KMS-11 (cell line): ENCODE measurements around the gene GPR153.

Experiments
- H2AFZ ChIP-seq: fragments of 200-600 bp; sonication (generic); 2 replicates; pipeline ENCODE4 v1.6.1; 2016; ENCODE audit warnings: antibody characterized with exemption, mixed run types, low read depth
- H3K27ac ChIP-seq: fragments of 200-600 bp; sonication (generic); 2 replicates; pipeline ENCODE4 v1.6.1; 2016; ENCODE audit warnings: mild to moderate bottlenecking, mixed run types
- H3K27me3 ChIP-seq: fragments of 200-600 bp; sonication (generic); 2 replicates; pipeline ENCODE4 v1.6.1; 2017; ENCODE audit warnings: mild to moderate bottlenecking, low read depth, mixed run types, moderate library complexity; ENCODE audit not compliant: insufficient read depth
- H3K36me3 ChIP-seq: fragments of 200-600 bp; sonication (generic); 2 replicates; pipeline ENCODE4 v1.6.1; 2017; ENCODE audit warnings: mild to moderate bottlenecking, mixed run types; ENCODE audit not compliant: insufficient read depth
- H3K4me1 ChIP-seq: fragments of 200-600 bp; sonication (generic); 2 replicates; pipeline ENCODE4 v1.6.1; 2016; ENCODE audit warnings: mild to moderate bottlenecking, low read depth, mixed run types; ENCODE audit not compliant: poor library complexity, severe bottlenecking
- H3K4me2 ChIP-seq: fragments of 200-600 bp; sonication (generic); 2 replicates; pipeline ENCODE4 v1.7.0; 2016; ENCODE audit warnings: mild to moderate bottlenecking, mixed run types
- H3K4me3 ChIP-seq: fragments of 200-600 bp; sonication (generic); IDR thresholded peaks from 2 replicates; pipeline ENCODE4 v1.6.1; 2017; ENCODE audit warnings: low read depth, low read length, mixed read lengths; ENCODE audit not compliant: insufficient read depth
- H3K79me2 ChIP-seq: fragments of 200-600 bp; sonication (generic); 2 replicates; pipeline ENCODE4 v1.6.1; 2016; ENCODE audit warnings: low read depth, mixed run types; ENCODE audit not compliant: insufficient read depth
- H3K9ac ChIP-seq: fragments of 200-600 bp; sonication (generic); 2 replicates; pipeline ENCODE4 v1.6.1; 2016; ENCODE audit warnings: mild to moderate bottlenecking, mixed run types
- H4K20me1 ChIP-seq: fragments of 200-600 bp; sonication (generic); 2 replicates; pipeline ENCODE4 v1.6.1; 2016; ENCODE audit warnings: mild to moderate bottlenecking, mixed run types; ENCODE audit not compliant: insufficient read depth
- CTCF ChIP-seq: fragments of 200-600 bp; sonication (generic); conservative IDR thresholded peaks from 2 replicates; pipeline ENCODE4 v1.6.1; 2017; ENCODE audit warnings: low read depth, mild to moderate bottlenecking, antibody characterized with exemption, low read length, moderate library complexity, mixed read lengths

The GPR153 gene

GRCh38 chr1:6280761-6281451, 20.0 kb upstream of the GPR153 start:
- no peaks in the 10 kb centered on the region for H4K20me1 ChIP-seq
- H3K4me3 ChIP-seq = no peak overlapping the region
- no peaks in the 10 kb centered on the region for H3K36me3 ChIP-seq
- H3K4me2 ChIP-seq = no peak overlapping the region
- no peak overlapping the region for H2AFZ ChIP-seq
- peak; percentile 23; the same call in 1 of the 2 replicates for TF ChIP-seq CTCF
- no peaks in the 10 kb centered on the region for H3K27me3 ChIP-seq
- no peaks in the 10 kb centered on the region for H3K79me2 ChIP-seq
- no peak overlapping the region for H3K9ac ChIP-seq
- no peaks in the 10 kb centered on the region for H3K4me1 ChIP-seq
- no peak overlapping the region for H3K27ac ChIP-seq

GRCh38 chr1:6279613-6280383, 18.9 kb upstream of the GPR153 start:
- H3K4me2 ChIP-seq = no peak overlapping the region
- no peak for TF ChIP-seq CTCF

GRCh38 chr1:6279066-6279465, 18.2 kb upstream of the GPR153 start:
- no peaks in the 10 kb centered on the region for H3K36me3 ChIP-seq
- no peak overlapping the region for H2AFZ ChIP-seq
- no peak overlapping the region for H3K9ac ChIP-seq
- no peak overlapping the region for H3K27ac ChIP-seq
- no peak overlapping the region for H3K4me2 ChIP-seq
- no peaks in the 10 kb centered on the region for H3K4me1 ChIP-seq
- H3K27me3 ChIP-seq = no peaks in the 10 kb centered on the region
- no peak for TF ChIP-seq CTCF
- H3K4me3 ChIP-seq = no peak overlapping the region
- no peaks in the 10 kb centered on the region for H4K20me1 ChIP-seq
- H3K79me2 ChIP-seq = no peaks in the 10 kb centered on the region

More at GRCh38 chr1:6279613-6280383, 18.9 kb upstream of the GPR153 start:
- Histone ChIP-seq H3K9ac (no peak overlapping the region), H3K36me3 (no peaks in the 10 kb centered on the region), H3K4me1 (no peaks in the 10 kb centered on the region), H4K20me1 (no peaks in the 10 kb centered on the region), H3K79me2 (no peaks in the 10 kb centered on the region), H3K27ac (no peak overlapping the region), H3K27me3 (no peaks in the 10 kb centered on the region), H3K4me3 (no peak overlapping the region), H2AFZ (no peak overlapping the region)

GRCh38 chr1:6278263-6278662, 17.4 kb upstream of the GPR153 start:
- H4K20me1 ChIP-seq = no peaks in the 10 kb centered on the region
- no peaks in the 10 kb centered on the region for H3K4me1 ChIP-seq
- H3K79me2 ChIP-seq = no peaks in the 10 kb centered on the region
- no peak overlapping the region for H3K9ac ChIP-seq
- no peak overlapping the region for H2AFZ ChIP-seq
- no peak for TF ChIP-seq CTCF
- no peaks in the 10 kb centered on the region for H3K36me3 ChIP-seq
- H3K27me3 ChIP-seq = no peaks in the 10 kb centered on the region
- no peak overlapping the region for H3K4me3 ChIP-seq
- no peak overlapping the region for H3K27ac ChIP-seq
- no peak overlapping the region for H3K4me2 ChIP-seq
